IPS-NIHi7 (cell line): ENCODE results near the gene CAMK1D.
"Not testable (repeated sequence)": the region's sequence is repeated elsewhere in the genome, so short reads cannot be mapped to it uniquely, and the experiment has no call there.

Experiments used
- DNase-seq: peaks from one replicate; pipeline ENCODE4 v3.0.0; 2012; ENCODE audit warnings: mixed read lengths; ENCODE audit errors: extremely low spot score

CAMK1D gene

DNA sequence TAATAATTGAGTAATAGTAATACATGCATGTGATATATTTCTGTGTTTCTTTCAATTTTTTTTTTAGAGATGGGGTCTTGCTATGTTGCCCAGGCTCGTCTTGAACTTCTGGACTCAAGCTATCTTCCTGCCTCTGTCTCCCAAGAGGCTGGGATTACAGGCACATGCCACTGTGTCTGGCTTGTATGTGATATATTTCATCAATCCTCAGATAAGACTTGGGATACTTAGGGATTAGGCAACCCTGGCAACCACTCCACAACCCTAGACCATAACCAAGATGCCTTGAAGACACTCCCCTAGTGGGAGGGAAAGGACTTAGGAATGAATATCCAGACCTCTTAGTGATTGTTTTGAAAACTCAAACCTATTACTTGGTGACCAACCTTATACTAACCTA is 497.4 kb downstream of the CAMK1D start:
- DNase-seq, result no peak

DNA sequence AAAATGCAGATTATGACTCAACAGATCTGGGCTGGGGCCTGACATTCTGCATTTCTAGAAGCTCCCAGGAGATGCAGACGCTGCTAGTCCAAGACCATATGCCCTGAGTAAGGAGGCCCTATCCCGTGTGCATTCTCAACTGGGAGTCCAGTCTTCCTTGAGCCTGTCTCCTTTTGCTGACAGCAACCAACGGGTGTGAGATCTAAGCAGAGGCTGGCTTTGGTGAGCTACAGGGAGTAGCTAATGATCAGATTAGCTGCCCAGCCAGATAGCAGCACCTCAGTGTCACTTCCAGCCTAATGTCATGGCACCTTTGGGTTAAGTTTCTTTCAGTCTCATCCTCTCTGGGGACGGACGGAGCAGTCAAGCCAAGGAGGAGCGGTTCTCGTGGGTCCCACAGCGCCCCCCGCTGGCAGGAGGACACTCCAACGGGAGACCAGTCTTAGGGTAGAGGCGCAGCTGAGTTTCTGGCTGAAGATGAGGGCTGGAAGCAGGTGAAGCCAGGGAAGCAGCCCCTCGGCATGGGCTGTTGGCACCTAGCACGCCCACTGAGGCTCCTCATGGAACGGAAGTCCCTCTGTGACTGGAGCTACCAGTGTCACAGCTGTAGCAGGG is 498.1 kb downstream of the CAMK1D start:
- DNase-seq, result peak; percentile 80

- DNase-seq, result no peak
Observed at GRCh38 chr10:12848439-12849173, 499.3 kb downstream of the CAMK1D start.

DNA sequence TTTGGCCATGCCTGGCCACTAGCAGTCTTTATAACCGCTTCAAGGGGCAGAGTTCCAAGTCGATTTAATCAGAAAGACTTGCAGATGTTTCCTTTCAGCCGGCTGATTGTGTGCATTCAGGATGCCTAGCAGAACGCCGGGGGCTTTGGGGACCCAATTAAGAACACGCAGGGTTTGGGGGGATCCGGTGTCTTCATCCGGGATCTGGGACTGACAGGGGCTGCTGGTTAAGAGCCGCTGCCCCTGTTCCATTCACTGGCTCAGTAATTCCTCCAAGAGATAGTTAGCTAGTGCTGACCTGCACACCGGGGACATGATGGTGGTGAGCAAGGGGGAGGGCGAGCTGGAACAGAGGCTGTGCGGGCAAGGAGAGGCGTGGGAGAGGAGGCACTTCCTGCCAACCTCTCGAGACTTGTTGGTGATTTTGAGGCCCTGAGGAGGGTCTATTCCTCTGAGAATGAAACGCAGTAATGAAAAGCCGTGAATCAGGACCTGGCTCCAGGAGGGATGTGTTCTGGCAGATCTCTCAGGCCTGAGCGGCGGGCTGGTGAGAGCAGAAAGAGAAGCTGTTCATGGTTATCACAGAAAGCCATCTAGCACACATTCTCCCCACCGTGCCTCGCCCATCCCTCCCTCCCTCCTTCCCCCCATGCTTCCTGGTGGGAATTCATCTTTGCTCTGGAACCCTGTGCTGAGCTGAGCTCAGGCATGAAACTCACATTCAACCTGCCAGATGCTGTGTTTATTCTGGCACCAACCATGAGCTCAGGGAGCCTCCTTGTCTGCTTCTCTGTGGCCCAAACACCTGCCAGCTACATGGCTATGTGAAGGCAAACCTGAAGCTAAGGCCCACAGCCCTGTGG is 500.2 kb downstream of the CAMK1D start:
- DNase-seq, result no peak

DNA sequence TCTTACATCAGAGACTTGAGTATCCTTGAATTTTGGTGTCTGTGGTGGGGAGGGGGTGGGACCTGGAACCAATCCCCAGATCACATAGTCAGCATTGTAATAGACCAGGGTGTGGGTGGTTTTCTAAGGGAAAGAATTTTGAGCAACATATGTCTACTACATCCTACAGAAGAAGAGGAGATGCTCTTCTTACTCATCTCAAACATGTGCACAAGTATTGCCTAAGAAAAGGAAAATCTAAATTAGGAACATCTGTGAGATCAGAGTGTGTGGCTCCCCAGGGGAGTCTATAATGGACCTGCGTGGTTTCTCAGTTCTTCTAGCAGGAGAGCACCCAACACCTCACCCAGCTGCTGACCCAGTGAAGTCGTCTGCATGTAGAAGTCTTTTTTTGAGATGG is 503.3 kb downstream of the CAMK1D start:
- DNase-seq, result no peak

- DNase-seq, result no peak
Observed at GRCh38 chr10:12854988-12855387, 505.6 kb downstream of the CAMK1D start.

GRCh38 chr10:12862459-12862858 is 513.1 kb downstream of the CAMK1D start:
- DNase-seq, result no peak

GRCh38 chr10:12865515-12865914 is 516.2 kb downstream of the CAMK1D start:
- DNase-seq, result not testable (repeated sequence)

DNA sequence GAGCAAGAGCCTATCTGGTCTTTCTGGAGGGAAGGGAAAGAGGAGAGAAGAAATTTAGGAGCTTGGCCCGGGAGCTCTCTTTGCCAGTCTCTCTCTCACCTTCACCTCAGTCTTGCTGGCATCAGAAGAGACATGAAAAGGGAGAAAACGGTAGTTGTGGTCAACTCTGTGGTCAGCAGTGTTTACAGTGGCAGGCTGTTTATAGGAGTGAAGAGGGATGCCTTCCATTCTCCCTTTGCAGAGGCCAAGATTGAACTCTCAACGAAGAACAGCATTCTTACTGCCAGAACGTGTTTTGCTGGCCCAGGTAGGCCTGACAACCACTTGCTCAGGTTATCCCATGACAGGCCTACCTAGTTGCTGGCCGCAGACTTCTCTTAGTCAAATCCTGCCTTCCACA is 518.9 kb downstream of the CAMK1D start:
- DNase-seq, result no peak

DNA sequence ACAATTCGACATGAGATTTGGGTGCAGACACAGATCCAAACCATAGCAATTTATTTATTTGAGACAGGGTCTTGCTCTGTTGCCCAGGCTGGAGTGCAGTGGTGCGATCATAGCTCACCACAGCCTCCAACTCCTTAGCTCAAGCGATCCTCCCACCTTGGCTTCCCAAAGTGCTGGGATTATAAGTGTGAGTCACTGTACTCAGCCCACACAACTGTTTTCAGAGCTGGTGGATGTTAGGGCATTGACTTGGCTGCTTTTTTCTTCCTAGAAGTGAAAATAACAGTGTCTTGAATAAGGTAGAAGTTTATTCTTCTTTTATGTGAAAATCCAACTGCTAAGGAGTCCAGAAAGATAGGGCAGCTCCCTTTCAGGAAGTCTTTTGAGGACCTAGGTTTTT is 520.1 kb downstream of the CAMK1D start:
- DNase-seq, result no peak

DNA sequence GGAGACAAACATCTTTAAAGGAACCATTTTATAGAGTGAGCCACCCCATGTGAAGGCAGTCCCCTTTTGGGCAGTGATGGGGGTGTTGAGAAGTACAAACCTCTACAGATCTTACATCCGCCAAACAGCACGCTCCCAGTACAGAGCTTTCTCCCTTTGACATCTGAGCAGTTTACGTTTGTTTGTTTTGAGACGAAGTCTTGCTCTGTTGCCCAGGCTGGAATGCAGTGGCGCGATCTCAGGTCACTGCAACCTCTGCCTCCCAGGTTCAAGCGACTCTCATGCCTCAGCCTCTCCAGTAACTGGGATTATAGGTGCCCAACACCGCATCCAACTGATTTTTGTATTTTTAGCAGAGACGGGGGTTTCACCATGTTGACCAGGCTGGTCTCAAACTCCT is 523.2 kb downstream of the CAMK1D start:
- DNase-seq, result no peak

DNA sequence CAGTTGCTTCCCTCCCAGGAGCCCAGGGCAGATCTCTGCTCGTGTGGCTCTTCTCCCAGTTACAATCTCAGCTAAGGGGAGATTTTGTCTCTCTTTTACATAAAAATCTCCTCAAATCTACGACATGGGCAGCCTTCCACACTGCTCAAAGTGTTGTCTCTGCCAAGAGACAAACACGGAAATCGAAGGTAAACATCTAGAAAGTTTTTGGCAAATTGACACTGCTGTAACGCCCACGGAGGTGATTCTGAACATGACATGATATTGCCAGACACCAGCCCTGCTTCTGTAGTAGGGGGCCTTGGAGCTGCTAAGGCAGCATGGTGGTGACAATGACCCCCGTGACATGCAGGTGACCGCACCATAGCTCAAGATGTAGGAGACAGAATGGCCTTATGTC is 523.8 kb downstream of the CAMK1D start:
- DNase-seq, result no peak

GRCh38 chr10:12874501-12874900 is 525.2 kb downstream of the CAMK1D start:
- no peak for DNase-seq

- no peak for DNase-seq
Observed at GRCh38 chr10:12875100-12875499, 525.8 kb downstream of the CAMK1D start.

- DNase-seq, result no peak
Observed at GRCh38 chr10:12876266-12876665, 526.9 kb downstream of the CAMK1D start.

- no peak for DNase-seq
Observed at GRCh38 chr10:12877150-12877549, 527.8 kb downstream of the CAMK1D start.

DNA sequence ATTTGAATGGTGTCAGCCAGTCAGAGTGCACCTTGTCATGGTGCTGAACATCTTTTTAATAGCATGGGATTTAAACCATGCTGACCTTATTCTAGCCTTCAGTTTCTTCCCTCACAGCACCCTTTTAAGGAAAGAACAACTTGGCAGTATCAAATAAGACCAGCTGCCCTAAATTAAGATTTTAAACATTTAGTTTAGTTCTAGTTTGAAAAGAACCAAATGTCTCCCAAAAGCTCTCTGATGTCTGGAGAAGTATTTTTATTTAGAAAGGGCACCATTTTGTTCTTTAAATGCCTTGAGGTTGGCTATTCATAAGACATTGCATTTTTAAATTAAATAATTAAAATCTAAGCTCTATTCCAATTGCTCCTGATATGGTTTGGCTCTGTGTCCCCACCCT is 531.1 kb downstream of the CAMK1D start:
- no peak for DNase-seq

DNA sequence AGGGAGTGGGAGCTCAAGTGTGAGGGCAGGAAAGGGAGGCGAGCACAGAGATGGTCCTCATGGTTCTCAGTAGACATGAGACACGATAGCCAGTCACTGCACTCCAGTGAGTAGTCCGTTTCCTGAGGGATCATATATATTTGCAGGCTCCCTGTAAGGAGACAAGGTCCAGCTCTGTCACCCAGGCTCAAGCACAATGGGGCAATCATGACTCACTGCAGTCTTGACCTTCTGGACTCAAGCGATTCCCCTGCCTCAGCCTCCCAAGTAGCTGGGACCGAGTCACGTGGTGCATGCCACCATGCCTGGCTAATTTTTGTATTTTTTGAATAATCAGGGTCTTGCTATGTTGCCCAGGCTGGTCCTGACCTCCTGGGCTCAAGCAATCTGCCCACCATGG is 535.5 kb downstream of the CAMK1D start:
- no peak for DNase-seq
